ENCODE data around the gene MRE11.
"Not testable (repeated sequence)": the region's sequence is repeated elsewhere in the genome, so short reads cannot be mapped to it uniquely, and the experiment has no call there.

MRE11 gene

GRCh38 chr11:94506513-94506912 lies 12.9 kb upstream of the MRE11 start:
- not testable (repeated sequence) for DNase-seq (ENCODE audit: low read depth)

GRCh38 chr11:94504689-94505293 lies 11.1 kb upstream of the MRE11 start:
- no peak for DNase-seq (ENCODE audit: low read depth)

GRCh38 chr11:94501522-94501921 lies 7.9 kb upstream of the MRE11 start:
- DNase-seq (ENCODE audit: low read depth), result no peak

- DNase-seq (ENCODE audit: low read depth), result no peak
Measured at GRCh38 chr11:94500181-94500580, 6.5 kb upstream of the MRE11 start.

GRCh38 chr11:94494126-94494680 lies 559 bp upstream of the MRE11 start:
- no peak for DNase-seq (ENCODE audit: low read depth)

GRCh38 chr11:94486068-94486467 lies 7.6 kb downstream of the MRE11 start:
- DNase-seq (ENCODE audit: low read depth), result no peak

GRCh38 chr11:94481342-94481741 lies 12.3 kb downstream of the MRE11 start:
- no peak for DNase-seq (ENCODE audit: low read depth)

GRCh38 chr11:94477624-94478023 lies 16.0 kb downstream of the MRE11 start:
- no peak for DNase-seq (ENCODE audit: low read depth)

- no peak for DNase-seq (ENCODE audit: low read depth)
Measured at GRCh38 chr11:94472916-94473799, 20.5 kb downstream of the MRE11 start.

- DNase-seq (ENCODE audit: low read depth), result no peak
Measured at GRCh38 chr11:94469416-94469815, 24.2 kb downstream of the MRE11 start.

- no peak for DNase-seq (ENCODE audit: low read depth)
Measured at GRCh38 chr11:94459576-94459975, 34.1 kb downstream of the MRE11 start.

- no peak for DNase-seq (ENCODE audit: low read depth)
Measured at GRCh38 chr11:94457118-94458029, 36.3 kb downstream of the MRE11 start.

GRCh38 chr11:94455861-94456260 lies 37.8 kb downstream of the MRE11 start:
- no peak for DNase-seq (ENCODE audit: low read depth)

GRCh38 chr11:94454301-94454700 lies 39.3 kb downstream of the MRE11 start:
- no peak for DNase-seq (ENCODE audit: low read depth)

- no peak for DNase-seq (ENCODE audit: low read depth)
Measured at GRCh38 chr11:94452988-94453387, 40.7 kb downstream of the MRE11 start.

- DNase-seq (ENCODE audit: low read depth), result no peak
Measured at GRCh38 chr11:94450048-94450447, 43.6 kb downstream of the MRE11 start.

- DNase-seq (ENCODE audit: low read depth), result no peak
Measured at GRCh38 chr11:94449437-94449836, 44.2 kb downstream of the MRE11 start.

- DNase-seq (ENCODE audit: low read depth), result no peak
Measured at GRCh38 chr11:94449029-94449428, 44.6 kb downstream of the MRE11 start.

- DNase-seq (ENCODE audit: low read depth), result no peak
Measured at GRCh38 chr11:94447149-94447548, 46.5 kb downstream of the MRE11 start.

GRCh38 chr11:94445641-94446040 lies 48.0 kb downstream of the MRE11 start:
- no peak for DNase-seq (ENCODE audit: low read depth)

- DNase-seq (ENCODE audit: low read depth), result no peak
Measured at GRCh38 chr11:94433049-94433448, 60.6 kb downstream of the MRE11 start.

GRCh38 chr11:94424662-94425061 lies 69.0 kb downstream of the MRE11 start:
- DNase-seq (ENCODE audit: low read depth), result no peak

All from activated T-cell treated with anti-CD3 and anti-CD28 coated beads for 48 hours (primary cell).